H1 (cell line): ENCODE measurements around the gene KRTAP4-5. TPM values are rescaled to one million over a fixed set of nuclear protein-coding genes. Genes with fewer than 3 reads are reported as not detected.

Experiments used
- CHD7 ChIP-seq: fragments of 300-600 bp; sonication (generic); IDR thresholded peaks from 2 replicates; pipeline ENCODE4 v1.7.1; 2012; ENCODE audit warnings: low read length, moderate library complexity, mild to moderate bottlenecking, inconsistent platforms; ENCODE audit not compliant: insufficient replicate concordance
- CREB1 ChIP-seq: IDR thresholded peaks from 2 replicates; pipeline ENCODE4 v1.6.1; 2012; ENCODE audit warnings: inconsistent platforms
- GABPA ChIP-seq: IDR thresholded peaks from 2 replicates; pipeline ENCODE4 v1.6.1; 2011; ENCODE audit warnings: mild to moderate bottlenecking, low read length, moderate library complexity, borderline replicate concordance; ENCODE audit not compliant: insufficient read depth
- MAFK ChIP-seq: IDR thresholded peaks from 2 replicates; pipeline ENCODE4 v1.6.1; 2012; ENCODE audit warnings: low read depth, mild to moderate bottlenecking, improper control_type of control experiment, low read length
- NANOG ChIP-seq: IDR thresholded peaks from 2 replicates; pipeline ENCODE4 v1.6.1; 2011; ENCODE audit warnings: low read length, low read depth, mild to moderate bottlenecking, inconsistent platforms; ENCODE audit not compliant: insufficient read depth, poor library complexity, severe bottlenecking
- NRF1 ChIP-seq: IDR thresholded peaks from 2 replicates; pipeline ENCODE4 v1.6.1; 2011; ENCODE audit warnings: mild to moderate bottlenecking, low read depth, low read length, improper control_type of control experiment
- POLR2A ChIP-seq, 2 experiments: IDR thresholded peaks; 1 replicate in 1 of 2; 2 replicates in 1 of 2; pipeline ENCODE4 v1.6.1; 2011; ENCODE audit warnings: low read depth in 2 of 2, low read length in 2 of 2, mild to moderate bottlenecking in 2 of 2; ENCODE audit errors: control extremely low read depth in 1 of 2
- RBBP5 ChIP-seq: IDR thresholded peaks from 2 replicates; pipeline ENCODE4 v1.7.1; 2012; ENCODE audit warnings: low read depth, mild to moderate bottlenecking, inconsistent platforms, low read length, moderate library complexity, borderline replicate concordance
- SIRT6 ChIP-seq: IDR thresholded peaks from one replicate; pipeline ENCODE4 v1.7.1; 2012; ENCODE audit warnings: low read length, inconsistent platforms
- YY1 ChIP-seq: IDR thresholded peaks from 2 replicates; pipeline ENCODE4 v1.6.1; 2011; ENCODE audit warnings: low read depth, mild to moderate bottlenecking, low read length
- polyA plus RNA-seq, 7 experiments: library from polyadenylated mRNA; depleted of rRNA in 3 of 7; stranded (reverse) in 5 of 7; unstranded in 2 of 7; fragments of >200 nt in 5 of 7; fragments of 200-250 nt in 2 of 7; gene quantifications; 1 replicate in 5 of 7; 2 replicates in 1 of 7; 4 replicates in 1 of 7; pipeline versions ENCODE4 v1.2.1 to v1.2.3, GENCODE V29; 2011 to 2013; ENCODE audit warnings: missing spikeins in 2 of 7, mixed read lengths in 2 of 7
- total RNA-seq: library from RNA; stranded (reverse); fragmentation: NEBNext Ultra II Directional; extraction: Animal tissue kit (Norgen Biotek cat#: 25700); gene quantifications from 2 replicates; pipeline ENCODE4 v1.2.1, GENCODE V29; 2021

KRTAP4-5 gene
- total and polyA plus RNA-seq, 2 of the 8 experiments (the other 6 are each of a cell fraction or from before 2014, with no cell fraction given), result not detected

- TF ChIP-seq CHD7, result no peak
- TF ChIP-seq CREB1, result no peak
- TF ChIP-seq MAFK, result no peak
- TF ChIP-seq GABPA, result no peak
- TF ChIP-seq YY1, result no peak
- no peak for TF ChIP-seq NANOG
- no peak for TF ChIP-seq RBBP5
- TF ChIP-seq SIRT6, result no peak
- no peak for TF ChIP-seq NRF1
- no peak for TF ChIP-seq POLR2A (IDR thresholded peaks at IDR 0.05; ENCODE audit: control extremely low read depth in 1 of 2, low read depth in 2 of 2, low read length in 2 of 2)
Measured at GRCh38 chr17:41184480-41184961, 34.9 kb upstream of the KRTAP4-5 start, which contains the start of gene KRTAP4-1 (continued).
